GM18505 (cell line): ENCODE data around the gene ZNF880.

ENCODE experiments used
- ATAC-seq: cut with Tn5 transposase; IDR thresholded peaks from one replicate; pipeline ENCODE4 v1.9.1; 2021; ENCODE audit not compliant: unreplicated experiment
- POLR2A ChIP-seq: IDR thresholded peaks from 4 replicates; pipeline ENCODE4 v1.6.1; 2011; ENCODE audit warnings: borderline replicate concordance; ENCODE audit not compliant: insufficient read depth, insufficient read length; ENCODE audit errors: extremely low read depth

The ZNF880 gene

GRCh38 chr19:52397310-52398080 is 27.8 kb downstream of the ZNF880 start, which contains the start of gene ZNF528:
TSS of gene ZNF528 (plus strand) at chr19:52397849. CDS start at chr19:52402014, 4,165 bp downstream.
- TF ChIP-seq POLR2A: peak; percentile 57
- no peak for ATAC-seq

GRCh38 chr19:52398081-52398441 is 28.3 kb downstream of the ZNF880 start:
- ATAC-seq: no peak
- TF ChIP-seq POLR2A: no peak

GRCh38 chr19:52410276-52410675 is 40.6 kb downstream of the ZNF880 start:
- no peak for TF ChIP-seq POLR2A
- no peak for ATAC-seq

- no peak for TF ChIP-seq POLR2A
- ATAC-seq: no peak
These were observed 46.0 kb downstream of the ZNF880 start for GRCh38 chr19:52415711-52416110.

GRCh38 chr19:52428937-52429336 is 59.2 kb downstream of the ZNF880 start, which contains the start of gene ZNF534:
TSS of gene ZNF534 (plus strand) at chr19:52429148. CDS start at chr19:52431475, 2,327 bp downstream.
- TF ChIP-seq POLR2A: no peak
- ATAC-seq: no peak
